GM12891 (cell line): ENCODE measurements around the gene ZFYVE19.

ENCODE experiments used
- POLR2A ChIP-seq: IDR thresholded peaks from 2 replicates; pipeline ENCODE4 v1.6.1; 2011; ENCODE audit warnings: low read depth, low read length, control low read depth
- POLR2AphosphoS5 ChIP-seq: IDR thresholded peaks from 2 replicates; pipeline ENCODE4 v1.6.1; 2011; ENCODE audit warnings: low read depth, low read length, control low read depth
- SPI1 ChIP-seq: IDR thresholded peaks from 2 replicates; pipeline ENCODE4 v1.6.1; 2011; ENCODE audit warnings: low read depth, low read length, control low read depth
- TAF1 ChIP-seq: IDR thresholded peaks from 2 replicates; pipeline ENCODE4 v1.6.1; 2011; ENCODE audit warnings: low read depth, low read length, control low read depth

- TF ChIP-seq POLR2AphosphoS5 = no peak
- no peak for TF ChIP-seq POLR2A
- TF ChIP-seq SPI1 = 0 out of 2 replicates have a peak, but pooled peaks have one; percentile 17
- TF ChIP-seq TAF1 = no peak
Measured at GRCh38 chr15:40845511-40846284, 38.8 kb downstream of the ZFYVE19 start.
